Endothelial cell of umbilical vein (primary cell): Measurements from ENCODE around the gene PAX6. TPM values are rescaled to one million over a fixed set of nuclear protein-coding genes. Genes with fewer than 3 reads are reported as not detected.

Experiments
- BruUV-seq: library from RNA; stranded (reverse); fragments of 400-500 nt; replicated peaks from 2 replicates; lab custom pipeline; 2021; lab: Mats Ljungman, UMichigan
- CTCF ChIA-PET: fragments of 300-600, 350-600 bp; sonication (Branson Sonifier 250); formaldehyde crosslinking; loops from one replicate; lab custom pipeline; 2021; ENCODE audit warnings: antibody characterized with exemption, inconsistent platforms; lab: Charles Lee
- POLR2A ChIA-PET: fragments of 300-600, 350-600 bp; sonication (Branson Sonifier 250); formaldehyde crosslinking; loops from one replicate; lab custom pipeline; 2021; ENCODE audit warnings: antibody characterized with exemption, inconsistent platforms; lab: Charles Lee
- DNase-seq: peaks from one replicate; pipeline ENCODE4 v3.0.0-alpha.2; 2011; ENCODE audit warnings: low read depth, low spot score
- FAIRE-seq: peaks from 2 replicates; lab custom pipeline; 2011; peaks lifted over from hg19 to GRCh38; lab: Jason Lieb, UNC
- H2AFZ ChIP-seq: 2 replicates; pipeline ENCODE4 v1.6.0; 2012; ENCODE audit warnings: low read depth, low read length, control low read depth, inconsistent platforms
- H3K27ac ChIP-seq: 2 replicates; pipeline ENCODE4 v1.5.1; 2011; ENCODE audit warnings: low read depth, mild to moderate bottlenecking, control low read depth, low read length, moderate library complexity; ENCODE audit not compliant: insufficient read depth
- H3K27me3 ChIP-seq, 2 experiments: 2 replicates each; pipeline versions ENCODE4 v1.6.0 to v1.6.1; 2011; ENCODE audit warnings: low read length in 2 of 2, mixed read lengths in 1 of 2; ENCODE audit not compliant: control insufficient read depth in 2 of 2, insufficient read depth in 2 of 2
- H3K36me3 ChIP-seq, 2 experiments: 2 replicates in 1 of 2; 3 replicates in 1 of 2; pipeline ENCODE4 v1.5.1; 2011; ENCODE audit warnings: low read length in 2 of 2, mild to moderate bottlenecking in 1 of 2, moderate library complexity in 1 of 2; ENCODE audit not compliant: control insufficient read depth in 2 of 2, insufficient read depth in 2 of 2; ENCODE audit errors: extremely low read depth in 1 of 2
- H3K4me1 ChIP-seq: 3 replicates; pipeline ENCODE4 v1.5.1; 2011; ENCODE audit warnings: mild to moderate bottlenecking, low read length; ENCODE audit not compliant: control insufficient read depth, insufficient read depth; ENCODE audit errors: extremely low read depth
- H3K4me2 ChIP-seq: 2 replicates; pipeline ENCODE4 v1.6.1; 2011; ENCODE audit warnings: low read length, control low read depth, mixed read lengths; ENCODE audit not compliant: insufficient read depth
- H3K4me3 ChIP-seq, 3 experiments: fragments of 200-600 bp in 1 of 3; sonication (generic), shearing (Covaris generic) in 1 of 3; replicated peaks in 1 of 3; 2 replicates each; pipeline ENCODE4 v1.5.1; 2011 to 2016; ENCODE audit warnings: control low read depth in 3 of 3, low read length in 3 of 3, mild to moderate bottlenecking in 2 of 3, inconsistent platforms in 1 of 3, low read depth in 1 of 3, moderate library complexity in 1 of 3; ENCODE audit not compliant: insufficient read depth in 1 of 3
- H3K79me2 ChIP-seq: 2 replicates; pipeline ENCODE4 v1.6.0; 2012; ENCODE audit warnings: low read length, inconsistent platforms; ENCODE audit not compliant: control insufficient read depth, insufficient read depth
- H3K9ac ChIP-seq: replicated peaks from 2 replicates; pipeline ENCODE3; 2011; ENCODE audit warnings: low read length, control low read depth; ENCODE audit not compliant: insufficient read depth; ENCODE audit errors: extremely low read depth
- H3K9me1 ChIP-seq: replicated peaks from 3 replicates; pipeline ENCODE4 v1.6.0; 2011; ENCODE audit warnings: mild to moderate bottlenecking, low read length; ENCODE audit not compliant: control insufficient read depth, insufficient read depth; ENCODE audit errors: extremely low read depth
- H3K9me3 ChIP-seq: replicated peaks from 2 replicates; pipeline ENCODE4 v1.5.1; 2012; ENCODE audit warnings: low read length, inconsistent platforms; ENCODE audit not compliant: control insufficient read depth, insufficient read depth
- H4K20me1 ChIP-seq: replicated peaks from 2 replicates; pipeline ENCODE3; 2011; ENCODE audit warnings: mild to moderate bottlenecking, low read length; ENCODE audit not compliant: control insufficient read depth, insufficient read depth; ENCODE audit errors: extremely low read depth
- EZH2 ChIP-seq: IDR thresholded peaks from 2 replicates; pipeline ENCODE4 v1.6.1; 2012; ENCODE audit warnings: borderline replicate concordance, low read depth, mild to moderate bottlenecking, moderate library complexity, low read length, inconsistent platforms; ENCODE audit not compliant: severe bottlenecking
- POLR2A ChIP-seq: IDR thresholded peaks from 2 replicates; pipeline ENCODE4 v1.6.1; 2012; ENCODE audit warnings: low read depth, mild to moderate bottlenecking, control low read depth, low read length
- POLR2AphosphoS5 ChIP-seq: IDR thresholded peaks from 2 replicates; pipeline ENCODE4 v1.6.1; 2012; ENCODE audit warnings: low read depth, mild to moderate bottlenecking, control low read depth, low read length, moderate library complexity; ENCODE audit not compliant: insufficient read depth
- dilution Hi-C: fragments of 300-500 bp; cut with MboI; formaldehyde crosslinking; loops from one replicate; pipeline ENCODE4 v1.15.0; 2019; ENCODE audit warnings: low sequenced_read_pairs; ENCODE audit not compliant: extremely low pct_ligation_motif_present
- intact Hi-C: fragments of 100-400 bp; cut with micrococcal nuclease; formaldehyde crosslinking; loops from one replicate; pipeline ENCODE4 v1.10.0; 2022
- polyA plus RNA-seq, 4 experiments: library from polyadenylated mRNA; depleted of rRNA in 3 of 4; stranded (reverse) in 3 of 4; unstranded in 1 of 4; fragments of >200 nt; gene quantifications; 2 replicates each; pipeline versions ENCODE4 v1.2.1 to v1.2.3, GENCODE V29; 2011 to 2012; ENCODE audit warnings: missing spikeins in 1 of 4
- total RNA-seq: library from RNA; stranded (reverse); gene quantifications from 2 replicates; pipeline ENCODE4 v1.2.3, GENCODE V29; 2021

The PAX6 gene
- total and polyA plus RNA-seq, 2 donors (not counting 3 experiments of a cell fraction or from before 2014, with no cell fraction given), result not detected

DNA sequence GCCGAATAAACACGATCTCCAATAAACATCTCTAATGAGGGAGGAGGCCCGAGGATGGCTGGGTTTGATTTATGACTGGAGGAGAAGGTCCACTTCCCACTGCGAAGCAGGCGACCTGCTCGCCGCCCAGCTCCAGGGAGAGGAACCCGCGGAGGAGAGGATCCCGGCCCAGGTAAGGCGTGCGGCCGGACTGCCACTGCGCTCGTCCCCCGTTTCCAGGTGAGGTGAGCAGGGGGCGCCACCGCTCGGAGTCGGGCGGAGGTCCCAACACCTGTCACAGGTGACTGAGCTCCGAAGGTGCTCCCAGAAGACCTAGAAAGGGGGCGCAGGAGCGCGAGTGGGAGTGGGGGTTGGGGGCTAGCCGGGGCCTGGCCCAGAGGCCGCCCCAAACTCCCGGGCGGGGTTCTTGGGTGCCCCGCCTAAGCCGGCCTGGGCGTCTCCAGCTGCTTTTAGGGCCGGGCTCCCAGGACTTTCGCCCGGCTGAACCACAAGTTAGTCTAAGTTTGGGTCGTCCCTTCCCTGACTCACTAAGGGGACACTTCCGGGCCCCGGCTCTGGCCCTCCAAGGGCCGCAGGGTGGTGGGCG is 5.4 kb upstream of the PAX6 start:
- CTCF ChIA-PET, result no interaction called here
- FAIRE-seq, result no peak

DNA sequence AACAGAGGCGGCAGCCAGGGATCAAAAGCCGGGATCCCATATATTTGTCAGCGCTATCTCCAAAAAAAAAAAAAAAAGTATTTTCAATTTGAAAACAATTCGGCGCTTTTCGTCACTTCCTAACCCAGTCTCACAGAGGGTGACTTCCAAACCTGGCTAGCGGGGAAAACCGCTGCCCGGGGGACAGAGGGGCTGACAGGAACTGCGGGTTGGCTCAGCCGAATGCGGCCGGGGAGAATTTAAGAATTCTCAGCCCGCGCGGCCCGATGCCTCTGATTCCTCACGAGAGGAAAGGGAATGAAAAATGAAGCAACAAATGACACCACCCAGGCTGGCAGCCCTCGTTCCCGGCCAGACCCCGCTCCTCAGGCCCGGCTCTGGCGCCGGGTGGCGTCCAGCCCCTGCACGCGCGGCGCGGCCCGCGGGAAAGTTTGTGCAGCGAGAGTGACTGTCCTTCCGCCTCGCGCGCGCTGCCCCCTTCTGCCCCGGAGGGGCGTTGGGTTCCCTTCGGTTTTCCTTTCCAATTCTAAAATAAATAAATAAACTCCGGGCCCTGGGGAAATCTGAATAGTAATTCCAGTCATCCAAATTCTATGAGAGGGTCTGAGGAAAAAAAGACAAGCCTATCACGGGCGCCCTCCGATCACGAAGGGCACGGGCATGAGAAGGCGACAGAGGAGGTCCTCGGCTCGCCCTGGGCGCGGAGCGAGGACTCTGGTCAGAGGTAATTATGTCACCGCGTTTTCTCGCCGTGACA is 4.8 kb upstream of the PAX6 start:
- DNase-seq, result no peak
- ChIA-PET CTCF (no interaction called here), POLR2A (no interaction called here)
- Histone ChIP-seq H3K36me3 (no peaks in the 10 kb centered on the region), H3K4me1 (peaks cover 2% of the 10 kb centered on the region), H3K9ac (no peak overlapping the region), H3K9me1 (no peaks in the 10 kb centered on the region), H3K27ac (no peak overlapping the region), H3K9me3 (no peaks in the 10 kb centered on the region), H3K4me3 (no peak overlapping the region), H3K4me2 (no peak overlapping the region), H3K27me3 (peaks cover 92 to 99% of the 10 kb centered on the region in 2 experiments), H4K20me1 (no peaks in the 10 kb centered on the region), H2AFZ (no peak overlapping the region), H3K79me2 (no peaks in the 10 kb centered on the region)
- no TSS peak for BruUV-seq
- TF ChIP-seq EZH2 (peak; percentile 71), POLR2A (no peak)
- no peak for FAIRE-seq
- dilution Hi-C loops (no loop called here), intact Hi-C loops (loop anchor here (10.0 kb wide), 1 partner anchor 789 kb away; no protein-coding TSS in a partner anchor)

More for the DNA sequence above, 5.4 kb upstream of the PAX6 start:
- BruUV-seq, result no TSS peak
- peaks cover 2% of the 10 kb centered on the region for H3K4me1 ChIP-seq
- H3K27me3 ChIP-seq, result peaks cover 91 to 99% of the 10 kb centered on the region in 2 experiments
- H3K36me3 ChIP-seq, result no peaks in the 10 kb centered on the region
- H3K79me2 ChIP-seq, result no peaks in the 10 kb centered on the region
- no peak overlapping the region for H3K9ac ChIP-seq
- DNase-seq, result no peak
- no peak overlapping the region for H3K4me3 ChIP-seq
- no peak overlapping the region for H2AFZ ChIP-seq
- no peaks in the 10 kb centered on the region for H3K9me1 ChIP-seq
- TF ChIP-seq EZH2 (peak; percentile 24), POLR2AphosphoS5 (no peak)
- POLR2A ChIA-PET, result no interaction called here
- intact Hi-C loops (loop anchor here (10.0 kb wide), 1 partner anchor 788 kb away; no protein-coding TSS in a partner anchor), dilution Hi-C loops (no loop called here)
- H3K27ac ChIP-seq, result no peak overlapping the region
- no peaks in the 10 kb centered on the region for H3K9me3 ChIP-seq
- no peak overlapping the region for H3K4me2 ChIP-seq
- H4K20me1 ChIP-seq, result no peaks in the 10 kb centered on the region
